Fibroblast of the aortic adventitia (primary cell): ENCODE data around the gene ZNF837. TPM values are rescaled to one million over a fixed set of nuclear protein-coding genes. Genes with fewer than 3 reads are reported as not detected.
"Not testable (repeated sequence)": the region's sequence is repeated elsewhere in the genome, so short reads cannot be mapped to it uniquely, and the experiment has no call there.

Source experiments
- DNase-seq: peaks from one replicate; pipeline ENCODE4 v3.0.0-alpha.2; 2010; ENCODE audit warnings: low read depth
- H3K4me3 ChIP-seq: 2 replicates; pipeline ENCODE4 v1.5.1; 2011; ENCODE audit warnings: low read depth, mild to moderate bottlenecking, control low read depth, low read length, moderate library complexity
- CTCF ChIP-seq: IDR thresholded peaks from 2 replicates; pipeline ENCODE4 v1.5.1; 2011; ENCODE audit warnings: mild to moderate bottlenecking, low read length, control low read depth, inconsistent platforms; ENCODE audit not compliant: insufficient read depth
- total RNA-seq: library from RNA; depleted of rRNA; stranded (reverse); fragments of >200 nt; gene quantifications from 2 replicates; pipeline ENCODE4 v1.2.3, GENCODE V29; 2012; ENCODE audit warnings: low replicate concordance

Gene ZNF837
- total RNA-seq, 1 donor, result 2.6 TPM

GRCh38 chr19:58408152-58409009 lies 27.6 kb upstream of the ZNF837 start, which contains the start of gene ZNF584:
TSS of gene ZNF584 (plus strand) at chr19:58408649. CDS start at chr19:58409148, 499 bp downstream.
- TF ChIP-seq CTCF, result peak; percentile 1
- peak; percentile 92 for DNase-seq
- peak within 1 kb of the TSS; percentile 95 for H3K4me3 ChIP-seq

DNA sequence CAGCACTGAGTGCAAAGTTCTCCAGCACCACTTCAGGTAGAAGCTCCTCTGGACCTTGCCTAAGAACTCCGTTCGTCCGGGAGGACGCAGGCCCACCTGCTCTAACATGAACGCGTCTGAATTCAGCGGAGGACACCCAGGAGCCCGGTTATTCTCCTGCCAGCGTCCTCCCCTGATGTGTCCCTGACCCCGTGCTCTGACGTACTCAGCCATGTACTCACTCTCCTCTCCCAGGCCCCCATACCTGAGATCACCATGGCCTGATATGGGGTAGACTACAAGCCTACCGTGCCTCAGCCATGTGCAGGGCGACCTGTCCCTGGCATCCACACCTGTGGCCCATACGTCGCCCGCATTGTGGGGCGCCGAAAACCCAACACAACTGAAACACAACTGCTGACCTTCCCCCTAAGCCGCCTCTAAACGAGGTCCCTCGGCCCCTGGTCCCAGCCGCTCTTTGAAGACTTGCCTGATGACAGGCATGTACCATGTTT lies 26.9 kb upstream of the ZNF837 start:
- TF ChIP-seq CTCF, result no peak
- peak overlapping the region; percentile 95 for H3K4me3 ChIP-seq
- no peak for DNase-seq

DNA sequence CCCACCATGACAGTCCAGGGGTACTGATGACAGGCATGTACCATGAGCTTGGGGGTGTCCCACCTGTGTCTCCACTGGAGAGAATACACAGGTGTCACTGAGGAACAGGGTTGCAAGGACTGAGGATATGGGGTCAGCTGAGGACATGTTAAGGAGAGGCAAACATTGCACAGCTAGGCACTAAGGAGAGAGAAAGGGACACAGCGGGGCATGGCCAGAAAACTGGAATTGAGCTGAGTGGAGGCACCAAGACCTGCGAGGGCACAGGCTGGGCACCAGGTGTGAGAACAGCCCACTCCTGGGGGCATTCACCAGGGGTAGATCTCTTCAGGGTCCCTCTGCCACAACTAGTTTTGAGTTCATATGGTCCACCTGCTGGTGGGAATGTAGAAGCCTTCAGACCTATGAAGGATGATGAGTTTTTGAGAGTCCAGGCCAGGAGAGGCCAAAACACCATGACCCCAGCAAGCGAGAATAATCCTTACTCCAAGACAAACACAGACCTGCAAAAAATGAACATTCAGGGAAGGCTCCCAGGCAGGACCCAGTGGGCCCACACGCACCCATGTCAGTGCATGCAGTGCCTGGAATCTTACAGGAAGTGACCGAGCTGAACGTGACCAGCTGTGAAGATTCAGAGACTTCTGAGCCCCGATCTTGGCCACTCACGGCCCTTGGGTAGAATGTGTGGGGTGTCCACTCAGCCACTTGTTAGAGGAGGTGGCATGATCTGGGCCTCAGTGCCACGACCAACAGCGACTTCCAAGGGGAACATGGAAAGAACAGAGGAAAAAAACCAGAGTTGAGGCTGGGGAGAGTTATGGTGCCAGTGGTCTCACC lies 26.2 kb upstream of the ZNF837 start:
- peak; percentile 33 for TF ChIP-seq CTCF
- peak overlapping the region; percentile 95 for H3K4me3 ChIP-seq
- no peak for DNase-seq

DNA sequence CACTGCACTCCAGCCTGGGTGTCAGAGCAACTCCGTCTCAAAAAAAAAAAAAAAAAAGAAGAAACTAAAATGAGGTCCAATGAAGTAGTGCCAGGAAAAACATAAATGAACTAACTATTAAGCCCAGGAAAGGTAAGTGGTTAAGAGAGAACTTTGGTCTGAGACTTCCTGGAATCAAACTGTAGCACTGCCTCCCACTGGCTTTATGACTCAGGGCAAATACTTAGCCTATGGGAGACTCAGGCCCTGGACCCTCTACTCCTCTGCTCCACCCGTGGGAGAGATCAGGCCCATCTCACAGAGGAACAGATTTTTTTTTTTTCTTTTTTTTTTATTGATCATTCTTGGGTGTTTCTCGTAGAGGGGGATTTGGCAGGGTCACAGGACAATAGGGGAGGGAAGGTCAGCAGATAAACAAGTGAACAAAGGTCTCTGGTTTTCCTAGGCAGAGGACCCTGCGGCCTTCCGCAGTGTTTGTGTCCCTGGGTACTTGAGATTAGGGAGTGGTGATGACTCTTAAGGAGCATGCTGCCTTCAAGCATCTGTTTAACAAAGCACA lies 23.2 kb upstream of the ZNF837 start:
- DNase-seq, H3K4me3 ChIP-seq: not testable (repeated sequence)

- no peak for DNase-seq
- TF ChIP-seq CTCF, result no peak
- peak overlapping the region; percentile 87 for H3K4me3 ChIP-seq
Observed at GRCh38 chr19:58401840-58402421, 21.1 kb upstream of the ZNF837 start.

- DNase-seq, result peak; percentile 99
Observed at GRCh38 chr19:58400916-58401839, 20.3 kb upstream of the ZNF837 start.

More at GRCh38 chr19:58400916-58401839, 20.3 kb upstream of the ZNF837 start:
- peak overlapping the region; percentile 87 for H3K4me3 ChIP-seq
- no peak for TF ChIP-seq CTCF
